ENCODE measurements around the gene OPALIN.
"Not testable (repeated sequence)": the region's sequence is repeated elsewhere in the genome, so short reads cannot be mapped to it uniquely, and the experiment has no call there.

OPALIN gene

GRCh38 chr10:96313344-96313743 is 45.5 kb downstream of the OPALIN start (continued):
- TF ChIP-seq, protein P1, sequence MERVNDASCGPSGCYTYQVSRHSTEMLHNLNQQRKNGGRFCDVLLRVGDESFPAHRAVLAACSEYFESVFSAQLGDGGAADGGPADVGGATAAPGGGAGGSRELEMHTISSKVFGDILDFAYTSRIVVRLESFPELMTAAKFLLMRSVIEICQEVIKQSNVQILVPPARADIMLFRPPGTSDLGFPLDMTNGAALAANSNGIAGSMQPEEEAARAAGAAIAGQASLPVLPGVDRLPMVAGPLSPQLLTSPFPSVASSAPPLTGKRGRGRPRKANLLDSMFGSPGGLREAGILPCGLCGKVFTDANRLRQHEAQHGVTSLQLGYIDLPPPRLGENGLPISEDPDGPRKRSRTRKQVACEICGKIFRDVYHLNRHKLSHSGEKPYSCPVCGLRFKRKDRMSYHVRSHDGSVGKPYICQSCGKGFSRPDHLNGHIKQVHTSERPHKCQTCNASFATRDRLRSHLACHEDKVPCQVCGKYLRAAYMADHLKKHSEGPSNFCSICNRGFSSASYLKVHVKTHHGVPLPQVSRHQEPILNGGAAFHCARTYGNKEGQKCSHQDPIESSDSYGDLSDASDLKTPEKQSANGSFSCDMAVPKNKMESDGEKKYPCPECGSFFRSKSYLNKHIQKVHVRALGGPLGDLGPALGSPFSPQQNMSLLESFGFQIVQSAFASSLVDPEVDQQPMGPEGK (CRISPR knock-in tag; IDR thresholded peaks at IDR 0.05; ENCODE audit: borderline replicate concordance) = no peak
- no peak for TF ChIP-seq CREB5 (CRISPR knock-in tag; IDR thresholded peaks at IDR 0.05; ENCODE audit: low read depth)

GRCh38 chr10:96311180-96311715 is 47.6 kb downstream of the OPALIN start:
- ATAC-seq = no peak
- TF ChIP-seq ZNF70 (CRISPR knock-in tag; IDR thresholded peaks at IDR 0.05) = no peak
- TF ChIP-seq TCF4 (CRISPR knock-in tag; IDR thresholded peaks at IDR 0.05; ENCODE audit: borderline replicate concordance) = no peak
- no peak for TF ChIP-seq GLIS3 (CRISPR knock-in tag; IDR thresholded peaks at IDR 0.05)
- no peak for TF ChIP-seq CREB5 (CRISPR knock-in tag; IDR thresholded peaks at IDR 0.05; ENCODE audit: low read depth)
- TF ChIP-seq TOX (CRISPR knock-in tag; IDR thresholded peaks at IDR 0.05; ENCODE audit: borderline replicate concordance) = no peak
- TF ChIP-seq ZC3H10 (CRISPR knock-in tag; IDR thresholded peaks at IDR 0.05) = no peak
- no peak for TF ChIP-seq ZFP30 (CRISPR knock-in tag; IDR thresholded peaks at IDR 0.05)
- no peak for TF ChIP-seq SNAI2 (CRISPR knock-in tag; IDR thresholded peaks at IDR 0.05)
- no peak for TF ChIP-seq TSHZ2 (CRISPR knock-in tag; IDR thresholded peaks at IDR 0.05)
- TF ChIP-seq ZFP3 (CRISPR knock-in tag; IDR thresholded peaks at IDR 0.05) = no peak

GRCh38 chr10:96310321-96310669 is 48.5 kb downstream of the OPALIN start:
- no peak for ATAC-seq
- no peak for TF ChIP-seq SNAI2 (CRISPR knock-in tag; IDR thresholded peaks at IDR 0.05)

DNA sequence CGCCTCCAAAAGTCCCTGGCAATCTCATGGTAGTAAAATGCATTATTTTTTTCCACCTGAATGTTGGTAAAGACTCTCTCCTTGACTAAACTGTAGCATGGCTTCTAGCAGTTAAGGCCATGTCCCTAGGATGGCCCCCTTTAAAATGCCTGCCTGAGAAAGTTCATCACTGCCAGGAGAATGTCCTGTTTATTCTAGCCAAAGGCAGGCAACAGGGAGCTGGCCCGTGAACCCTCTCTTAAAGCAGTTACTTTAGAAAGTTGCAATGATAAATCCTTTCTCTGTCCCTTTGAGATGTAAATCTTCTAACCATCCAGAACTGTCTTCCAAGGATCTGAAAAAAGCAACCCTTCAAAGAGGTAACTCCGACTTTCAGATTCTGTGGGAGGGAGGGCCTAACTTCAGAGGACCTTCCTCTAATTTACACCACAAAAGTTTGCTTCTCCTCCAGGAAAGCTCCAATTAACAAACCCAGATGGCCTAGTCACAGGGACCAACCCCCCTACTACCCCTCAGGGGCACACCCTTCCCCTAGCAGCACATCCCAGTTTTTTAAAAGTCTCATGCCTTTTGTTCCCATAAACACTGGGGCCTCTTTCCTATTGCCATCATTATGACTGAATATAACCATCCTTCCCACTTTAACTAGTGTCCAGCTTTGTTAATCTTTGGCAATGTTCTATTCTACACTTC is 49.0 kb downstream of the OPALIN start:
- no peak for ATAC-seq
- TF ChIP-seq CSDC2 (CRISPR knock-in tag; IDR thresholded peaks at IDR 0.05) (no peak), ARNTL (CRISPR knock-in tag; IDR thresholded peaks at IDR 0.05; ENCODE audit: borderline replicate concordance, low read depth) (no peak), PPARA (CRISPR knock-in tag; IDR thresholded peaks at IDR 0.05; ENCODE audit: borderline replicate concordance) (no peak), GLIS3 (CRISPR knock-in tag; IDR thresholded peaks at IDR 0.05) (no peak), RARB (CRISPR knock-in tag; IDR thresholded peaks at IDR 0.05) (no peak), ZNF70 (CRISPR knock-in tag; IDR thresholded peaks at IDR 0.05) (no peak), ESRRG (CRISPR knock-in tag; IDR thresholded peaks at IDR 0.05) (no peak), ZFP3 (CRISPR knock-in tag; IDR thresholded peaks at IDR 0.05) (no peak)

DNA sequence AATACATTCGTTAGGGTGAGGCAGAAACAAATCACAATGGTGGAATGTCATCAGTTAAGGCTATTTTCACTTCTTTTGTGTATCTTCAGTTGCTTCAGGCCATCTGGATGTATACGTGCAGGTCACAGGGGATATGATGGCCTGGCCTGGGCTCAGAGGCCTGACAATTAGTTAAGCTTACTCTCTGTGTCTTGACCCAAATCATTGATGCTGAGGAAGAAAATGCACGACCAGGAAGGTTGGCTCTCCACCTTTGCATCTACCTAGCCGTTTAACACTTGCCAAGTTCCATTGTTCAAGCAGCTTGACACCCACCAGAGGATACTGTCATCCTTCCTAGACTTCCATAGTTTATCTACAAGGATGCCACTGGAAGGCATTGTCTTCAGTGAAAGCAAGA is 49.9 kb downstream of the OPALIN start:
- not testable (repeated sequence) for ATAC-seq

DNA sequence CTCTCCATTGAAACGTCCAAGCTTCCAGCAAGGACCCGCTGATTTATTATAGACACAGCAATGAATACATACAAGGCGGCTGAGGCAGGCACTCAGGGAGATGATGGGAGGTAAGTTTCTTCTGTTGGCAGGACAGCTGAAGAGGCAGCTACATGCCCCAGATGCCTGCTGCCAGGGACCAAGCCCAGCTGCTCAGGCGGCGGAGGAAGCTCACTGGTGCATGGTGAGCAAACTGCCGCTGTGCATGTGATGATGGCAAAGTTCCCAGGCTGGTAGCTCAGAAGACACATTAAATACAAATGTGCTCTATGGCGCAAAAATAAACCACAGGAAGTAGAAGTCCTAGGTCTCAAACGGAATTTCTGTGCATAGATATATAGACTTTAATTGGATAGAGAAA is 52.3 kb downstream of the OPALIN start:
- TF ChIP-seq POU6F1 (CRISPR knock-in tag; IDR thresholded peaks at IDR 0.05; ENCODE audit: borderline replicate concordance, low read depth) = no peak
- TF ChIP-seq ISL1 (CRISPR knock-in tag; IDR thresholded peaks at IDR 0.05) = no peak
- no peak for TF ChIP-seq ESRRG (CRISPR knock-in tag; IDR thresholded peaks at IDR 0.05)
- no peak for TF ChIP-seq RARB (CRISPR knock-in tag; IDR thresholded peaks at IDR 0.05)
- TF ChIP-seq ARNTL (CRISPR knock-in tag; IDR thresholded peaks at IDR 0.05; ENCODE audit: borderline replicate concordance, low read depth) = no peak
- TF ChIP-seq ZNF8 (CRISPR knock-in tag; IDR thresholded peaks at IDR 0.05) = no peak
- TF ChIP-seq OSR1 (CRISPR knock-in tag; IDR thresholded peaks at IDR 0.05) = no peak
- no peak for TF ChIP-seq ZFP30 (CRISPR knock-in tag; IDR thresholded peaks at IDR 0.05)
- no peak for TF ChIP-seq ZNF70 (CRISPR knock-in tag; IDR thresholded peaks at IDR 0.05)
- TF ChIP-seq CREB5 (CRISPR knock-in tag; IDR thresholded peaks at IDR 0.05; ENCODE audit: low read depth) = no peak
- no peak for TF ChIP-seq ZC3H10 (CRISPR knock-in tag; IDR thresholded peaks at IDR 0.05)
- TF ChIP-seq PPARA (CRISPR knock-in tag; IDR thresholded peaks at IDR 0.05; ENCODE audit: borderline replicate concordance) = no peak
- no peak for ATAC-seq
